DND-41 (cell line): Measurements from ENCODE around the gene PLCD3.

ENCODE experiments used
- ATAC-seq: fragments of 200-7000 bp; cut with Tn5 transposase; 3 replicates; pipeline ENCODE4 v1.9.1; 2021; ENCODE audit warnings: low read depth; ENCODE audit not compliant: insufficient read depth
- DNase-seq: peaks from one replicate; pipeline ENCODE4 v3.0.0-alpha.2; 2020
- H2AFZ ChIP-seq: 2 replicates; pipeline ENCODE4 v1.6.0; 2012; ENCODE audit warnings: low read depth, low read length
- H3K27ac ChIP-seq: 2 replicates; pipeline ENCODE4 v1.5.1; 2012; ENCODE audit warnings: low read length, inconsistent platforms
- H3K27me3 ChIP-seq: fragments of 200-600 bp; sonication (generic); 2 replicates; pipeline ENCODE4 v1.6.0; 2012; ENCODE audit warnings: low read length, mild to moderate bottlenecking, inconsistent platforms; ENCODE audit not compliant: insufficient read depth, poor library complexity
- H3K36me3 ChIP-seq: 2 replicates; pipeline ENCODE4 v1.5.1; 2012; ENCODE audit warnings: low read length, inconsistent platforms; ENCODE audit not compliant: insufficient read depth
- H3K4me1 ChIP-seq: 2 replicates; pipeline ENCODE4 v1.5.1; 2012; ENCODE audit warnings: mild to moderate bottlenecking, low read length; ENCODE audit not compliant: insufficient read depth
- H3K4me2 ChIP-seq: 2 replicates; pipeline ENCODE4 v1.6.0; 2012; ENCODE audit warnings: mild to moderate bottlenecking, moderate library complexity, low read length, inconsistent platforms; ENCODE audit not compliant: insufficient read depth
- H3K4me3 ChIP-seq, 2 experiments: fragments of 200-600 bp in 1 of 2; shearing (Covaris generic) in 1 of 2; 2 replicates each; pipeline ENCODE4 v1.5.1; 2012 to 2016; ENCODE audit warnings: inconsistent platforms in 2 of 2, low read length in 2 of 2, mild to moderate bottlenecking in 2 of 2, low read depth in 1 of 2, moderate library complexity in 1 of 2
- H3K79me2 ChIP-seq: 2 replicates; pipeline ENCODE4 v1.6.0; 2012; ENCODE audit warnings: low read length, inconsistent platforms; ENCODE audit not compliant: insufficient read depth
- H3K9ac ChIP-seq: 2 replicates; pipeline ENCODE4 v1.6.0; 2012; ENCODE audit warnings: low read depth, mild to moderate bottlenecking, inconsistent platforms, low read length, moderate library complexity
- H3K9me3 ChIP-seq: 2 replicates; pipeline ENCODE4 v1.5.1; 2012; ENCODE audit warnings: low read length, moderate library complexity, mild to moderate bottlenecking, inconsistent platforms; ENCODE audit not compliant: insufficient read depth, severe bottlenecking
- H4K20me1 ChIP-seq: 2 replicates; pipeline ENCODE4 v1.6.0; 2012; ENCODE audit warnings: low read length; ENCODE audit not compliant: insufficient read depth
- CTCF ChIP-seq: IDR thresholded peaks from 2 replicates; pipeline ENCODE4 v1.5.1; 2012; ENCODE audit warnings: borderline replicate concordance, low read length, moderate library complexity, mild to moderate bottlenecking; ENCODE audit not compliant: poor library complexity, severe bottlenecking; ENCODE audit errors: extremely low read depth
- EZH2 ChIP-seq: IDR thresholded peaks from 3 replicates; pipeline ENCODE4 v1.6.1; 2012; ENCODE audit warnings: borderline replicate concordance, low read depth, mild to moderate bottlenecking, moderate library complexity, low read length, inconsistent platforms; ENCODE audit not compliant: severe bottlenecking

The PLCD3 gene

GRCh38 chr17:45170931-45171337 lies 38.6 kb upstream of the PLCD3 start:
- Histone ChIP-seq H2AFZ (no peak overlapping the region), H3K4me3 (no peak overlapping the region), H3K27me3 (no peaks in the 10 kb centered on the region), H3K4me1 (peaks cover 24% of the 10 kb centered on the region), H3K9me3 (no peaks in the 10 kb centered on the region), H4K20me1 (no peaks in the 10 kb centered on the region), H3K4me2 (no peak overlapping the region), H3K27ac (peak overlapping the region; percentile 97; the same call in 1 of the 2 replicates), H3K36me3 (peaks cover 5% of the 10 kb centered on the region; the same call in 1 of the 2 replicates), H3K79me2 (no peaks in the 10 kb centered on the region), H3K9ac (no peak overlapping the region)
- TF ChIP-seq EZH2 (no peak), CTCF (no peak)
- no peak for ATAC-seq
- no peak for DNase-seq

GRCh38 chr17:45170280-45170930 lies 38.1 kb upstream of the PLCD3 start:
- H3K9me3 ChIP-seq = no peaks in the 10 kb centered on the region

GRCh38 chr17:45168991-45169752 lies 36.9 kb upstream of the PLCD3 start:
- Histone ChIP-seq H3K4me3 (no peak overlapping the region), H3K36me3 (peaks cover 5% of the 10 kb centered on the region; the same call in 1 of the 2 replicates), H3K79me2 (no peaks in the 10 kb centered on the region), H3K9me3 (no peaks in the 10 kb centered on the region), H3K27me3 (no peaks in the 10 kb centered on the region), H3K4me1 (peaks cover 24% of the 10 kb centered on the region), H2AFZ (no peak overlapping the region), H3K4me2 (no peak overlapping the region), H3K27ac (no peak overlapping the region), H4K20me1 (no peaks in the 10 kb centered on the region), H3K9ac (no peak overlapping the region)
- ATAC-seq (no peak), DNase-seq (no peak)
- no peak for TF ChIP-seq EZH2
- TF ChIP-seq CTCF = no peak

More at GRCh38 chr17:45170280-45170930, 38.1 kb upstream of the PLCD3 start:
- TF ChIP-seq EZH2 = no peak
- TF ChIP-seq CTCF = no peak
- Histone ChIP-seq H4K20me1 (no peaks in the 10 kb centered on the region), H3K4me3 (no peak overlapping the region), H3K27me3 (no peaks in the 10 kb centered on the region), H3K4me1 (peaks cover 24% of the 10 kb centered on the region), H2AFZ (no peak overlapping the region), H3K27ac (no peak overlapping the region), H3K4me2 (no peak overlapping the region), H3K79me2 (no peaks in the 10 kb centered on the region), H3K36me3 (peaks cover 5% of the 10 kb centered on the region; the same call in 1 of the 2 replicates), H3K9ac (no peak overlapping the region)
- no peak for ATAC-seq
- DNase-seq = no peak
